Kidney (tissue), 14 donors: ENCODE results near the gene CBLN3. TPM values are rescaled to one million over a fixed set of nuclear protein-coding genes. Genes with fewer than 3 reads are reported as not detected.

Source experiments
- DNase-seq, 5 donors: peaks; one replicate each; pipeline ENCODE4 v3.0.0-alpha.2; 2013 to 2020
- FAIRE-seq: peaks from 2 replicates; lab custom pipeline; 2012; peaks lifted over from hg19 to GRCh38; lab: Jason Lieb, UNC
- H3K27ac ChIP-seq, 2 donors: one replicate each; pipeline ENCODE4 v1.7.0; 2013; ENCODE audit warnings: low read depth in 2 of 2, low read length in 2 of 2, inconsistent platforms in 1 of 2
- H3K27me3 ChIP-seq: one replicate; pipeline ENCODE4 v1.7.1; 2013; ENCODE audit warnings: low read length, inconsistent platforms; ENCODE audit not compliant: control insufficient read depth, insufficient read depth
- H3K36me3 ChIP-seq, 3 donors: one replicate each; pipeline versions ENCODE4 v1.7.0 to v1.7.1; 2013; ENCODE audit warnings: low read length in 3 of 3, control low read depth in 1 of 3, inconsistent platforms in 1 of 3; ENCODE audit not compliant: insufficient read depth in 3 of 3, control insufficient read depth in 2 of 3
- H3K4me1 ChIP-seq, 3 donors: one replicate each; pipeline versions ENCODE4 v1.7.0 to v1.7.1; 2013; ENCODE audit warnings: low read length in 3 of 3, inconsistent platforms in 1 of 3, low read depth in 1 of 3; ENCODE audit not compliant: control insufficient read depth in 2 of 3, insufficient read depth in 2 of 3
- H3K4me3 ChIP-seq, 3 donors: one replicate each; pipeline versions ENCODE4 v1.7.0 to v1.8.1; 2013; ENCODE audit warnings: low read length in 3 of 3, control low read depth in 1 of 3, inconsistent platforms in 1 of 3
- H3K9ac ChIP-seq, 3 donors: one replicate each; pipeline versions ENCODE4 v1.7.0 to v1.7.1; 2013; ENCODE audit warnings: low read length in 3 of 3, control low read depth in 1 of 3, inconsistent platforms in 1 of 3
- H3K9me3 ChIP-seq, 3 donors: one replicate each; pipeline versions ENCODE4 v1.7.0 to v1.7.1; 2013; ENCODE audit warnings: low read length in 3 of 3, control low read depth in 1 of 3, inconsistent platforms in 1 of 3; ENCODE audit not compliant: control insufficient read depth in 2 of 3, insufficient read depth in 1 of 3
- intact Hi-C: fragments of 100-400 bp; cut with DNase I; formaldehyde crosslinking; loops from one replicate; pipeline ENCODE4 v1.11.1; 2022
- polyA plus RNA-seq: library from polyadenylated mRNA; stranded (reverse); fragments of 350-450 nt; fragmentation: Illumina TruSeq; extraction: RNeasy Lipid Tissue Mini Kit (QIAGEN cat#74804); gene quantifications from one replicate; pipeline ENCODE4 v1.2.3, GENCODE V29; 2014; ENCODE audit warnings: low read depth, low replicate concordance; ENCODE audit not compliant: insufficient read depth
- total RNA-seq: library from RNA; stranded (reverse); fragmentation: NEBNext Ultra II Directional; extraction: Animal tissue kit (Norgen Biotek cat#: 25700); gene quantifications from one replicate; pipeline ENCODE4 v1.2.1, GENCODE V29; 2021
- TF ChIP-seq, protein P1 (sequence below): IDR thresholded peaks from 3 replicates; pipeline ENCODE4 v1.5.1; 2012; ENCODE audit warnings: mild to moderate bottlenecking, moderate library complexity, borderline replicate concordance; ENCODE audit not compliant: insufficient read depth; ENCODE audit errors: extremely low read depth
- donor health status: control.
- donor health status: control.
- donor health status: control.
- donor health status: control.
- donor health status: control.
- donor health status: DM: yes; HTN: yes; CAD: no.
- donor health status: Normal renal cell carcinoma (clear cell type).

Gene CBLN3
- total and polyA plus RNA-seq, 2 donors from 2014 or later: 1.3 to 2.6 TPM

DNA sequence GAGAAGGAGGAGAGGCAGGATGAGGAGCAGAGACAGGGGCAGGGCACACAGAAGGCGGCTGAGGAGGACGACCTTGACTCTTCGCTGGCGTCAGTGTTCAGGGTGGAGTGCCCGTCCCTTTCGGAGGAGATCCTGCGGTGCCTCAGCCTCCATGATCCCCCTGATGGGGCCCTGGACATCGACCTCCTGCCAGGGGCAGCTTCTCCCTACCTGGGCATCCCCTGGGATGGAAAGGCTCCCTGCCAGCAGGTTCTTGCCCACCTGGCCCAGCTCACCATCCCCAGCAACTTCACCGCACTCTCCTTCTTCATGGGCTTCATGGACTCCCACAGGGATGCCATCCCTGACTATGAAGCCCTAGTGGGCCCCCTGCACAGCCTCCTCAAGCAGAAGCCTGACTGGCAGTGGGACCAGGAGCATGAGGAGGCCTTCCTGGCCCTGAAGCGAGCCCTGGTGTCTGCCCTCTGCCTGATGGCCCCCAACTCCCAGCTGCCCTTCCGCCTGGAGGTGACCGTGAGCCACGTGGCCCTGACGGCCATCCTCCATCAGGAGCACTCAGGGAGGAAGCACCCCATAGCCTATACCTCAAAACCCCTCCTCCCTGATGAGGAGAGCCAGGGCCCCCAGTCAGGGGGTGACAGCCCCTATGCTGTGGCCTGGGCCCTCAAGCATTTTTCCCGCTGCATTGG lies 14.6 kb downstream of the CBLN3 start:
- no peaks in the 10 kb centered on the region for H3K9me3 ChIP-seq
- intact Hi-C loops: no loop called here

GRCh38 chr14:24414077-24414476 lies 15.4 kb downstream of the CBLN3 start:
- no peak for DNase-seq
- no peak for FAIRE-seq
- no peak overlapping the region for H3K9ac ChIP-seq
- H3K4me3 ChIP-seq: no peak overlapping the region
- TF ChIP-seq, protein P1, sequence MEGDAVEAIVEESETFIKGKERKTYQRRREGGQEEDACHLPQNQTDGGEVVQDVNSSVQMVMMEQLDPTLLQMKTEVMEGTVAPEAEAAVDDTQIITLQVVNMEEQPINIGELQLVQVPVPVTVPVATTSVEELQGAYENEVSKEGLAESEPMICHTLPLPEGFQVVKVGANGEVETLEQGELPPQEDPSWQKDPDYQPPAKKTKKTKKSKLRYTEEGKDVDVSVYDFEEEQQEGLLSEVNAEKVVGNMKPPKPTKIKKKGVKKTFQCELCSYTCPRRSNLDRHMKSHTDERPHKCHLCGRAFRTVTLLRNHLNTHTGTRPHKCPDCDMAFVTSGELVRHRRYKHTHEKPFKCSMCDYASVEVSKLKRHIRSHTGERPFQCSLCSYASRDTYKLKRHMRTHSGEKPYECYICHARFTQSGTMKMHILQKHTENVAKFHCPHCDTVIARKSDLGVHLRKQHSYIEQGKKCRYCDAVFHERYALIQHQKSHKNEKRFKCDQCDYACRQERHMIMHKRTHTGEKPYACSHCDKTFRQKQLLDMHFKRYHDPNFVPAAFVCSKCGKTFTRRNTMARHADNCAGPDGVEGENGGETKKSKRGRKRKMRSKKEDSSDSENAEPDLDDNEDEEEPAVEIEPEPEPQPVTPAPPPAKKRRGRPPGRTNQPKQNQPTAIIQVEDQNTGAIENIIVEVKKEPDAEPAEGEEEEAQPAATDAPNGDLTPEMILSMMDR: no peak
- no peak overlapping the region for H3K27ac ChIP-seq
- no peaks in the 10 kb centered on the region for H3K27me3 ChIP-seq
- H3K36me3 ChIP-seq: peaks cover 0 to 7% (median 2%) of the 10 kb centered on the region in 3 donors
- intact Hi-C loops: no loop called here
- H3K4me1 ChIP-seq: no peaks in the 10 kb centered on the region
- H3K9me3 ChIP-seq: no peaks in the 10 kb centered on the region

More for the DNA sequence above, 14.6 kb downstream of the CBLN3 start:
- Histone ChIP-seq H3K27ac (no peak overlapping the region), H3K36me3 (peaks cover 0 to 7% (median 2%) of the 10 kb centered on the region in 3 donors), H3K9ac (no peak overlapping the region), H3K4me1 (no peaks in the 10 kb centered on the region), H3K4me3 (no peak overlapping the region), H3K27me3 (no peaks in the 10 kb centered on the region)
- no peak for FAIRE-seq
- TF ChIP-seq, protein P1: no peak
- DNase-seq: no peak

DNA sequence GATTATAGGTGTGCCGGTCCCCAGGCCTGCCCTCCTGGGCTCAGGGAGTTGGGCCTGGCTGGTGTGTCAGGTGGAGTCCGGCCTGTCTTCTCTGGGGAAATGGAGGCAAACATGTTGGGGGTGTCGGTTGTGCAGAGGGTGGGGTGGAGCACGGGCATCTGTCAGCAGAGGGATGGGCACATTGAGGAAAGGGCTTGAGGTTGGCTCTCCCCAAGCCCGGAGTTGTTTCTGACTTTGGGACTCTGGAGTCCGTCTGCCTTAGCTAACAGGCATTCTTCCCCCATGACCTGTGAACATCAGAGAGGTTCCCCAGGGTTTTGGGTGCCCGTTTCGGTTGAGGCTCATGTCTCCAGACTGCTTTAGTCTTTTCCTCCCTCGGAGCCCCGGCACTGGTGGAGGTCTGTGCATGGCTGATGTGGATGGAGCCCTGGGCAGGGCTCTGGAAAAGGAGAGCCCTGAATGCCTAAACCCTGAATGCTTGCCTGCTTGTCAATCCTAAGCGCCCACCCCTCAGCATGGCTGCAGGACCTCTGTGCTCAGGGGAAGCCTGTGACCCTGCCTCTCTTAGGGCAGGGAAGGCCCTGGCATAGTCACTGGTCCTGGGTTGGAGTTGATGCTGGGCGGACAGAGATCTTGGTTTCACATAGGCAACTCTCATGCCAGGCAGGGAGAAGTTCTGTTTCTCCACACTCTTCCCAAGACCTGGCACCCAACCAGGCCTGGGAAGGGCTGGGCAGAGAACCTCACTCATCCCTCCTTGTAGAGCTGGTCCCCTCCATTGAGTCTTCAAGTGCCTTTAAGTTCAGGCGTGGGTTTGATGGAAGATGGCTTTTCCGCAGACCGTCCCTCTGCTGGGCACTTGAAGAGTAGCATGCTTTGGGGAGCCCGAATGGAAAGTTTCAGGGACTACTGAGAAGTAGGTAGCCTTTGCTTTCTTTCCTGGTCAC lies 17.8 kb downstream of the CBLN3 start:
- peaks cover 0 to 7% (median 2%) of the 10 kb centered on the region in 3 donors for H3K36me3 ChIP-seq
- H3K9ac ChIP-seq: no peak overlapping the region
- TF ChIP-seq, protein P1: peak; percentile 56
- no peaks in the 10 kb centered on the region for H3K4me1 ChIP-seq
- H3K4me3 ChIP-seq: no peak overlapping the region
- no peaks in the 10 kb centered on the region for H3K27me3 ChIP-seq
- no peaks in the 10 kb centered on the region for H3K9me3 ChIP-seq
- no peak overlapping the region for H3K27ac ChIP-seq
- DNase-seq (peak in 3 of 5 donors; percentile 31 to 77 (median 41)), FAIRE-seq (no peak)
- intact Hi-C loops: no loop called here
